ENCODE measurements around the gene GREB1L.

- TF ChIP-seq CTCF (conservative IDR thresholded peaks at IDR 0.05) (no peak), ZFX (IDR thresholded peaks at IDR 0.05) (no peak)
Observed at GRCh38 chr18:21402272-21402671, 160.2 kb downstream of the GREB1L start.
